ENCODE measurements around the gene METTL27.

DNA sequence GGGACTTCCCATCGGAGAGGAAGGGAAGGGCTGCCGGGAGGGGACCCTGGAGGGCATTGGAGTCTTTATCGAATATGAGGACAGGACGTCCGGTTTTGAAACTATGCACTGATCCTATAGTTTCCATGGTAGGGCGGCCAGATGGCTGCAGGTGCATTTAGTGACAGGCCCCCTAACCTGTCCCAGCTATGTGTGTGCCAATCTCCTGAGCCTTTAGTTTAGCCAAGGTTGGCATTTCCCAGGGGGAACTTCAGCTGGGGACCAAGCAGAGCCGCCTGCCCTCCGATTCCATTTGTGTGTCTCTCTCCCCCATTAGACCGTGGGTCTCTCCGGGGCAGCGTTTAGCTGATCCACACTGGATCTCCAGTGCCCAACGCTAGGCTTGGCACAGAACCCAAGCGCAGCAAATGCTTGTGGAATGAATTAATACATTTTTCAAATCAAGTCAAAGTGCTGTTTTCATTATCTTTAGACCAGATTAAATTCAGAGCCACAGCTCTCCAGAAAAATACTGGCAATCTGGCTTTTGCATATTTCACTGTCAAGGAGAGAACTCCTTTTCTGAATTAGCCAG lies 38.5 kb upstream of the METTL27 start:
- TF ChIP-seq CTCF (IDR thresholded peaks at IDR 0.05; ENCODE audit: poor library complexity, severe bottlenecking) (no peak), MXI1 (conservative IDR thresholded peaks at IDR 0.05; ENCODE audit: poor library complexity, severe bottlenecking) (no peak)

All from neural cell (in vitro differentiated cells).